Retinal pigment epithelial cell (primary cell): Measurements from ENCODE around the gene SMAD7.

ENCODE experiments used
- DNase-seq: peaks from one replicate; pipeline ENCODE4 v3.0.0-alpha.2; 2010; ENCODE audit warnings: low read depth
- H3K4me3 ChIP-seq: 2 replicates; pipeline ENCODE4 v1.5.1; 2011; ENCODE audit warnings: mild to moderate bottlenecking, low read length, control low read depth, moderate library complexity
- TF ChIP-seq, protein P1 (sequence below): conservative IDR thresholded peaks from 2 replicates; pipeline ENCODE4 v1.5.1; 2011; ENCODE audit warnings: low read depth, low read length, control low read depth, inconsistent platforms

Gene SMAD7

GRCh38 chr18:48891721-48892120 lies 59.0 kb downstream of the SMAD7 start:
- DNase-seq: no peak
- TF ChIP-seq, protein P1, sequence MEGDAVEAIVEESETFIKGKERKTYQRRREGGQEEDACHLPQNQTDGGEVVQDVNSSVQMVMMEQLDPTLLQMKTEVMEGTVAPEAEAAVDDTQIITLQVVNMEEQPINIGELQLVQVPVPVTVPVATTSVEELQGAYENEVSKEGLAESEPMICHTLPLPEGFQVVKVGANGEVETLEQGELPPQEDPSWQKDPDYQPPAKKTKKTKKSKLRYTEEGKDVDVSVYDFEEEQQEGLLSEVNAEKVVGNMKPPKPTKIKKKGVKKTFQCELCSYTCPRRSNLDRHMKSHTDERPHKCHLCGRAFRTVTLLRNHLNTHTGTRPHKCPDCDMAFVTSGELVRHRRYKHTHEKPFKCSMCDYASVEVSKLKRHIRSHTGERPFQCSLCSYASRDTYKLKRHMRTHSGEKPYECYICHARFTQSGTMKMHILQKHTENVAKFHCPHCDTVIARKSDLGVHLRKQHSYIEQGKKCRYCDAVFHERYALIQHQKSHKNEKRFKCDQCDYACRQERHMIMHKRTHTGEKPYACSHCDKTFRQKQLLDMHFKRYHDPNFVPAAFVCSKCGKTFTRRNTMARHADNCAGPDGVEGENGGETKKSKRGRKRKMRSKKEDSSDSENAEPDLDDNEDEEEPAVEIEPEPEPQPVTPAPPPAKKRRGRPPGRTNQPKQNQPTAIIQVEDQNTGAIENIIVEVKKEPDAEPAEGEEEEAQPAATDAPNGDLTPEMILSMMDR: no peak
- no peak overlapping the region for H3K4me3 ChIP-seq

DNA sequence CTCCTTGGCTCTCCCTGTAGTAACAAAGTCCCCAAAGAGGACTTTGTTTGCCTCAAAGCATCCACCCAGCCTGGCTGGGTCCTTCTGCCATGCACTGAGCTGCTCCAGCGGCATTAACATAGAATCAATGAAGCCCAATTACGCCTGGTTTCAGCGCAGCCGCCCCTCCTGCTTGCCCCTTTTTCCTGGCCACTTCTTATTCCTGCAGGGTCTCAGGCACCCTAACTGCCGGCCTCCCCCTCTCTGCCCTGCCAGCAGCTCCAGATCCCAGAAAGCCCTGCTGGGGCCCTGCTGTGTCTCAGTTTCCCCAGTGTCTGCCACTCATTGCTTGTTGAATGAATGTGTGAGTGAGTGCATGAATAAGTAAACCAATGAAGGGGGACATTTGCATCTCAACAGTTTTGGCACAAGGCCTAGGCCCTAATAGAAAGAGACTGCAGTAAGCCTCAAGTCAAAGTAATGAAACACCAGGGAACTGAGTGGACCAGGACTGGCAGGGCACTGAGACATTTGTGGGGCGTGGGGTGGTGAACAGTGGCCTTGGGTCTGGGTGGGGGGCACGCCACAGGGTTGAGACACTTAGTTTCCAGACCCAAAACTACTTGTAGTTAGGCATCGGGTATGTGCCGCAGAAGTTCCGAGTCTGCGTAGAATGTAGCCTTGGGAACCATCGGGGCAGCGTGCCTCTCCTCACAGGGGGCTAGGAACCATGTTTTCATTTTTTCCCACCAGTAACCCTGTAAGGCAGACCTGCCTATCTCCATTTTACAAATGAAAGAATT lies 60.6 kb downstream of the SMAD7 start:
- no peak for DNase-seq
- no peak overlapping the region for H3K4me3 ChIP-seq
- TF ChIP-seq, protein P1: no peak

GRCh38 chr18:48889115-48889941 lies 61.4 kb downstream of the SMAD7 start:
- H3K4me3 ChIP-seq: no peak overlapping the region
- TF ChIP-seq, protein P1: no peak
- no peak for DNase-seq

GRCh38 chr18:48888773-48889080 lies 62.0 kb downstream of the SMAD7 start:
- DNase-seq: no peak
- no peak overlapping the region for H3K4me3 ChIP-seq
- TF ChIP-seq, protein P1: no peak

DNA sequence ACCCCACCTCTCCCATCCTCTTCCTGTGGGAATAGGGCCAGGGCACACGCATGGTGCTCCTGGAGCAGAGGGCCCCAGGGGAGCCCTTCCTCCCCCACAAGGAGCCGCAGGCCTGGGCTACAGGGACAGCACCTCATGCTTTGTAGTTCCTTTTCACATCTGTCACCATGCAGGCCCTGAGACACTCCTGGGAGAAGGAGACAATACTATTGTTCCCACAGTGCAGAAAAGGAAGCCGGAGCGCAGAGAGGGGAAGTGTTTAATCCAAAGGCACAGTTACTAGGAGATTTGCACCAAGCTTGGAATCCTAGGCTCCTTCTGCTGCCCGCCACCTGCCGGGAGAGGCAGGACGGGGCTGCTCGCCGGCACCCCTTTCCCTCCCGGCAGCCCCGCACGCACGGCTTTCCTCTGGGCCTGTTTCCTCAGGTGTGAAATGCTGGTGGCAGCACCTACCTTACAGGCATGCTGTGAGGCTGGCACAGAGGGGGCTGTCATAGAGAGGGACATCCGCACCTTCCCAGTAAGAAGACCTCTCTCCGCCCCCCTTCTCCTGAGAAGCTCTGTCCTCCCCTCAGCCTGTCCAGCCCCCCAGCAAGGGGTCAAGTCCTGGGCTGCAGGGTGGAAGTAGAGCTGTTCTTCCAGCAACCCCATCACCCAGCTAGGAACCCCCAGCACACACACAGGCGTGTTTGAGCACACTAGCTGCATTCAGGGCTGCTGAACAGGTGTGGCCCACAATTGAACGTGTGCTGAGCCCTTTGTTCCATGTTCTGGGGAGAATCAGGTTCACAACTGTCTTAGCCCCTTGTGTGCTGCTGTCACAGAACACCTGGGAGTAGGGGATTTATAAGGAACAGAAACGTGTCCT lies 62.6 kb downstream of the SMAD7 start:
- H3K4me3 ChIP-seq: no peak overlapping the region
- TF ChIP-seq, protein P1: peak; percentile 22
- no peak for DNase-seq

GRCh38 chr18:48887294-48887904 lies 63.4 kb downstream of the SMAD7 start:
- TF ChIP-seq, protein P1: no peak
- no peak for DNase-seq
- no peak overlapping the region for H3K4me3 ChIP-seq
